Measurements from ENCODE around the gene ST8SIA1.

Gene ST8SIA1

DNA sequence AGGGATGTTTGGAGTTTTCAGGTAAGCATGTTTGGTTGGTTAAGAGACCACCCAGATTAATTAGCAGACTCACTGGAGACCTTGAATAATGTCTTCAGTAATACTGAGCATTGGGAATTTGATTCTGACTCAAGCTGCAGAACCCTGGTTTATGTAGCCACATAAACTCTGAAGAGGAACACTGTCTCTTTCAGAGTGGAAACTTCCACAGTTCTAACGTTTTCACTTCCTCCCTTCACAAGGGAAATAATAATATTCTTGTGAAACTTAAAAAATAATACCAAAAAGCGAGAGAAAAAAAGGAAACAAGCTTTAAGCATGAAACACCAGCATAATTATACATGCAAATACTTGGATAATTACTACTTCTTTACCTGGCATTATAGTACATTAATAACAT, 40.0 kb upstream of the ST8SIA1 start:
- TF ChIP-seq EZH2phosphoT487 (IDR thresholded peaks at IDR 0.05; ENCODE audit: low read length) (no peak), EZH2 (optimal IDR thresholded peaks at IDR 0.05; ENCODE audit: low read depth, low read length) (no peak)
- TF ChIP-seq, protein P1, sequence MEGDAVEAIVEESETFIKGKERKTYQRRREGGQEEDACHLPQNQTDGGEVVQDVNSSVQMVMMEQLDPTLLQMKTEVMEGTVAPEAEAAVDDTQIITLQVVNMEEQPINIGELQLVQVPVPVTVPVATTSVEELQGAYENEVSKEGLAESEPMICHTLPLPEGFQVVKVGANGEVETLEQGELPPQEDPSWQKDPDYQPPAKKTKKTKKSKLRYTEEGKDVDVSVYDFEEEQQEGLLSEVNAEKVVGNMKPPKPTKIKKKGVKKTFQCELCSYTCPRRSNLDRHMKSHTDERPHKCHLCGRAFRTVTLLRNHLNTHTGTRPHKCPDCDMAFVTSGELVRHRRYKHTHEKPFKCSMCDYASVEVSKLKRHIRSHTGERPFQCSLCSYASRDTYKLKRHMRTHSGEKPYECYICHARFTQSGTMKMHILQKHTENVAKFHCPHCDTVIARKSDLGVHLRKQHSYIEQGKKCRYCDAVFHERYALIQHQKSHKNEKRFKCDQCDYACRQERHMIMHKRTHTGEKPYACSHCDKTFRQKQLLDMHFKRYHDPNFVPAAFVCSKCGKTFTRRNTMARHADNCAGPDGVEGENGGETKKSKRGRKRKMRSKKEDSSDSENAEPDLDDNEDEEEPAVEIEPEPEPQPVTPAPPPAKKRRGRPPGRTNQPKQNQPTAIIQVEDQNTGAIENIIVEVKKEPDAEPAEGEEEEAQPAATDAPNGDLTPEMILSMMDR (IDR thresholded peaks at IDR 0.05; ENCODE audit: low read length) = no peak
- no peaks in the 10 kb centered on the region for H4K20me1 ChIP-seq (ENCODE audit: insufficient read depth, low read length)
- H3K9ac ChIP-seq (ENCODE audit: low read length) = no peak overlapping the region
- no peaks in the 10 kb centered on the region for H3K79me2 ChIP-seq (ENCODE audit: low read length)
- no peaks in the 10 kb centered on the region for H3K9me2 ChIP-seq (replicated peaks; ENCODE audit: insufficient read depth, low read length)
- H3K4me3 ChIP-seq (ENCODE audit: low read length) = no peak overlapping the region
- no peak overlapping the region for H3K4me2 ChIP-seq (ENCODE audit: low read depth, low read length)
- DNase-seq = no peak
- no peaks in the 10 kb centered on the region for H3K27me3 ChIP-seq (replicated peaks; ENCODE audit: insufficient read depth, low read length)
- no peak overlapping the region for H3K27ac ChIP-seq (ENCODE audit: low read length)
- H3K4me1 ChIP-seq (ENCODE audit: low read length) = no peaks in the 10 kb centered on the region
- H3K36me3 ChIP-seq (replicated peaks; ENCODE audit: insufficient read depth, low read length) = no peaks in the 10 kb centered on the region
- no peaks in the 10 kb centered on the region for H3F3A ChIP-seq (ENCODE audit: insufficient read depth, low read length)
- no peaks in the 10 kb centered on the region for H3K9me3 ChIP-seq (replicated peaks; ENCODE audit: insufficient read depth, low read length)
- H2AFZ ChIP-seq (ENCODE audit: low read length) = no peak overlapping the region

DNA sequence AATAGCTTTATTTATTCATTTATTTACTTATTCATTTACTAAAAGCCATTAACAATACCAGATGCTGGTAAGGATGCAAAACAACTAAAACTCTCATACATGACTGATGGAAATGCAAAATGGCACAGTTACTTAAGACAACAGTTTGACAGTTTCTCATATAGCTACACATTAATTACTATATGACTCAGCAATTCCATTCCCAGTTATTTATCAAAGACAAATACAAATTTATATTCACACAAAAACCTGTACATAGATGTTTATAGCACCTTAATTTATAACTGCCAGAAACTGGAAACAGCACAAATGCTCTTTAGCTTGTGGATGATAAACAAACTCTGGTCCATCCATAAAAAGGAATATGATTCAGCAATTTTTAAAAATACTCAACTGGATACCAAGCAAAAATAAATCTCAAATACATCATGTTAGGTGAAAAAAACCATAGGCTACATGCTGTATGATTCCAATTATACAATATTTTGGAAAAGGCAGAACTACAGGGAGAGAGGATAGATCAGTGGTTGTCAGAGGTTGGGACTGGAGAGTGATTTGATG, 37.9 kb upstream of the ST8SIA1 start:
- Histone ChIP-seq H2AFZ (ENCODE audit: low read length) (no peak overlapping the region), H3K4me2 (ENCODE audit: low read depth, low read length) (no peak overlapping the region)

GRCh38 chr12:22366181-22366580, 31.7 kb upstream of the ST8SIA1 start:
- H3K9ac ChIP-seq (ENCODE audit: low read length) = no peak overlapping the region
- no peaks in the 10 kb centered on the region for H3K9me2 ChIP-seq (replicated peaks; ENCODE audit: insufficient read depth, low read length)
- H4K20me1 ChIP-seq (ENCODE audit: insufficient read depth, low read length) = no peaks in the 10 kb centered on the region
- no peaks in the 10 kb centered on the region for H3K79me2 ChIP-seq (ENCODE audit: low read length)
- H3K4me1 ChIP-seq (ENCODE audit: low read length) = no peaks in the 10 kb centered on the region
- H3K4me3 ChIP-seq (ENCODE audit: low read length) = no peak overlapping the region
- no peak overlapping the region for H3K27ac ChIP-seq (ENCODE audit: low read length)
- no peak overlapping the region for H3K4me2 ChIP-seq (ENCODE audit: low read depth, low read length)
- no peaks in the 10 kb centered on the region for H3F3A ChIP-seq (ENCODE audit: insufficient read depth, low read length)
- no peaks in the 10 kb centered on the region for H3K27me3 ChIP-seq (replicated peaks; ENCODE audit: insufficient read depth, low read length)
- no peak for TF ChIP-seq EZH2 (optimal IDR thresholded peaks at IDR 0.05; ENCODE audit: low read depth, low read length)
- TF ChIP-seq EZH2phosphoT487 (IDR thresholded peaks at IDR 0.05; ENCODE audit: low read length) = no peak
- TF ChIP-seq, protein P1 (IDR thresholded peaks at IDR 0.05; ENCODE audit: low read length) = no peak
- no peaks in the 10 kb centered on the region for H3K36me3 ChIP-seq (replicated peaks; ENCODE audit: insufficient read depth, low read length)
- no peak overlapping the region for H2AFZ ChIP-seq (ENCODE audit: low read length)
- DNase-seq = no peak
- H3K9me3 ChIP-seq (replicated peaks; ENCODE audit: insufficient read depth, low read length) = no peaks in the 10 kb centered on the region

More for the DNA sequence above, 37.9 kb upstream of the ST8SIA1 start:
- TF ChIP-seq EZH2 (optimal IDR thresholded peaks at IDR 0.05; ENCODE audit: low read depth, low read length) = no peak
- TF ChIP-seq, protein P1 (IDR thresholded peaks at IDR 0.05; ENCODE audit: low read length) = no peak
- TF ChIP-seq EZH2phosphoT487 (IDR thresholded peaks at IDR 0.05; ENCODE audit: low read length) = no peak
- H3K4me3 ChIP-seq (ENCODE audit: low read length) = no peak overlapping the region
- H3K79me2 ChIP-seq (ENCODE audit: low read length) = no peaks in the 10 kb centered on the region
- H3F3A ChIP-seq (ENCODE audit: insufficient read depth, low read length) = no peaks in the 10 kb centered on the region
- H3K27ac ChIP-seq (ENCODE audit: low read length) = no peak overlapping the region
- H3K9me3 ChIP-seq (replicated peaks; ENCODE audit: insufficient read depth, low read length) = no peaks in the 10 kb centered on the region
- H3K4me1 ChIP-seq (ENCODE audit: low read length) = no peaks in the 10 kb centered on the region
- DNase-seq = no peak
- H3K27me3 ChIP-seq (replicated peaks; ENCODE audit: insufficient read depth, low read length) = no peaks in the 10 kb centered on the region
- H4K20me1 ChIP-seq (ENCODE audit: insufficient read depth, low read length) = no peaks in the 10 kb centered on the region
- no peaks in the 10 kb centered on the region for H3K36me3 ChIP-seq (replicated peaks; ENCODE audit: insufficient read depth, low read length)
- H3K9ac ChIP-seq (ENCODE audit: low read length) = no peak overlapping the region
- H3K9me2 ChIP-seq (replicated peaks; ENCODE audit: insufficient read depth, low read length) = no peaks in the 10 kb centered on the region
